Common myeloid progenitor, CD34-positive (primary cell): ENCODE data around the gene PPP1R12B. TPM values are rescaled to one million over a fixed set of nuclear protein-coding genes. Genes with fewer than 3 reads are reported as not detected.

Experiments
- CTCF ChIA-PET: fragments of 350-600 bp; sonication (Branson Sonifier 250); formaldehyde crosslinking; loops from one replicate; lab custom pipeline; 2021; ENCODE audit warnings: antibody characterized with exemption; lab: Charles Lee
- POLR2A ChIA-PET: fragments of 350-600 bp; sonication (Branson Sonifier 250); formaldehyde crosslinking; loops from one replicate; lab custom pipeline; 2021; ENCODE audit warnings: antibody characterized with exemption; lab: Charles Lee
- DNase-seq, 3 donors: peaks; one replicate each; pipeline versions ENCODE4 v3.0.0 to v3.0.0-alpha.2; 2013
- H3K27ac ChIP-seq, 2 experiments: 1 replicate in 1 of 2; 2 replicates in 1 of 2; pipeline ENCODE4 v1.7.0; 2013; ENCODE audit warnings: inconsistent platforms in 2 of 2, low read length in 2 of 2, mild to moderate bottlenecking in 2 of 2, low read depth in 1 of 2, moderate library complexity in 1 of 2; ENCODE audit not compliant: severe bottlenecking in 2 of 2, insufficient read depth in 1 of 2, poor library complexity in 1 of 2
- H3K27me3 ChIP-seq, 5 experiments: replicated peaks in 2 of 5; 1 replicate in 3 of 5; 2 replicates in 2 of 5; pipeline versions ENCODE4 v1.6.1 to v1.7.0; 2013; ENCODE audit warnings: low read length in 4 of 5, mild to moderate bottlenecking in 2 of 5, moderate library complexity in 2 of 5, inconsistent platforms in 1 of 5; ENCODE audit not compliant: insufficient read depth in 5 of 5, control insufficient read depth in 4 of 5
- H3K36me3 ChIP-seq, 4 experiments: 1 replicate in 2 of 4; 2 replicates in 2 of 4; pipeline versions ENCODE4 v1.6.1 to v1.7.0; 2013; ENCODE audit warnings: low read length in 3 of 4, control low read depth in 1 of 4, mild to moderate bottlenecking in 1 of 4; ENCODE audit not compliant: control insufficient read depth in 4 of 4, insufficient read depth in 4 of 4
- H3K4me1 ChIP-seq, 4 experiments: 1 replicate in 3 of 4; 2 replicates in 1 of 4; pipeline versions ENCODE4 v1.6.1 to v1.7.1; 2013; ENCODE audit warnings: low read length in 3 of 4, mild to moderate bottlenecking in 3 of 4, control low read depth in 1 of 4, inconsistent platforms in 1 of 4, moderate library complexity in 1 of 4; ENCODE audit not compliant: control insufficient read depth in 4 of 4, insufficient read depth in 4 of 4; ENCODE audit errors: control extremely low read depth in 1 of 4
- H3K4me3 ChIP-seq, 7 experiments: 1 replicate in 4 of 7; 2 replicates in 3 of 7; pipeline versions ENCODE4 v1.5.1 to v1.7.0; 2013; ENCODE audit warnings: mild to moderate bottlenecking in 7 of 7, low read length in 6 of 7, moderate library complexity in 6 of 7, inconsistent platforms in 2 of 7, low read depth in 2 of 7, control low read depth in 1 of 7; ENCODE audit not compliant: insufficient read depth in 4 of 7, control insufficient read depth in 1 of 7; ENCODE audit errors: extremely low read depth in 1 of 7
- H3K9me3 ChIP-seq, 5 experiments: 1 replicate in 4 of 5; 2 replicates in 1 of 5; pipeline versions ENCODE4 v1.6.1 to v1.7.1; 2013; ENCODE audit warnings: low read length in 4 of 5, mild to moderate bottlenecking in 2 of 5, inconsistent platforms in 1 of 5, low read depth in 1 of 5, moderate library complexity in 1 of 5; ENCODE audit not compliant: control insufficient read depth in 4 of 5, insufficient read depth in 2 of 5; ENCODE audit errors: control extremely low read depth in 1 of 5
- WGBS: methylation state at CpG from one replicate; pipeline ENCODE4 v1.1.5; 2013; ENCODE audit not compliant: insufficient coverage; 5-methylcytosine and 5-hydroxymethylcytosine counted together
- polyA plus RNA-seq: library from polyadenylated mRNA; unstranded; fragments of 120-200 nt; gene quantifications from one replicate; pipeline ENCODE4 v1.2.1, GENCODE V29; 2013

The PPP1R12B gene
- 7.4 TPM for polyA plus RNA-seq

GRCh38 chr1:202348509-202349205 is at the start of gene PPP1R12B:
PPP1R12B (plus strand) TSS chr1:202348699; CDS start chr1:202348852, 153 bp downstream.
- whole genome bisulfite sequencing: 0% methylated on average over 58 of the region's 60 CpGs
- peak within 1 kb of the TSS; percentile 67 to 99 (median 95) for H3K4me3 ChIP-seq
- peak within 1 kb of the TSS; percentile 42 to 87 for H3K27ac ChIP-seq
- H3K9me3 ChIP-seq: no peaks in the 10 kb centered on the region
- CTCF ChIA-PET: interaction anchor here (1.0 to 1.7 kb wide), 2 partner anchors 17 to 53 kb away, joined by 3 read pairs; no protein-coding TSS in a partner anchor
- H3K36me3 ChIP-seq: peaks cover 0 to 2% (median 0%) of the 10 kb centered on the region in 4 experiments
- H3K4me1 ChIP-seq: peaks cover 5 to 18% (median 14%) of the 10 kb centered on the region in 4 experiments
- H3K27me3 ChIP-seq: no peaks in the 10 kb centered on the region
- POLR2A ChIA-PET: interaction anchor here (0.8 kb wide), 1 partner anchor 12 kb away, joined by 3 read pairs; no protein-coding TSS in a partner anchor
- peak; percentile 97 to 99 (median 99) for DNase-seq

GRCh38 chr1:202302166-202302565 is 46.3 kb upstream of the PPP1R12B start:
- 100% methylated on average over 2 of the region's 9 CpGs for WGBS

GRCh38 chr1:202304375-202304774 is 44.1 kb upstream of the PPP1R12B start:
- no peak overlapping the region for H3K4me3 ChIP-seq
- POLR2A ChIA-PET: interaction anchor here (0.6 kb wide), 2 partner anchors 42 to 171 kb away, joined by 3 read pairs; no protein-coding TSS in a partner anchor
- CTCF ChIA-PET: interaction anchor here (0.7 to 3.5 kb wide), 6 partner anchors 11 to 119 kb away, joined by 3 to 29 read pairs (median 4); no protein-coding TSS in a partner anchor
- H3K9me3 ChIP-seq: no peaks in the 10 kb centered on the region
- H3K4me1 ChIP-seq: peaks cover 0 to 3% (median 0%) of the 10 kb centered on the region in 4 experiments
- 95% methylated on average over 9 of the region's 9 CpGs for WGBS
- peaks cover 0 to 14% (median 0%) of the 10 kb centered on the region in 5 experiments for H3K27me3 ChIP-seq
- H3K36me3 ChIP-seq: no peaks in the 10 kb centered on the region
- DNase-seq: no peak
- H3K27ac ChIP-seq: no peak overlapping the region

More at GRCh38 chr1:202302166-202302565, 46.3 kb upstream of the PPP1R12B start:
- ChIA-PET CTCF (interaction anchor here (0.8 to 2.2 kb wide), 3 partner anchors 12 to 14 kb away, joined by 3 to 13 read pairs (median 3); no protein-coding TSS in a partner anchor), POLR2A (no interaction called here)
- Histone ChIP-seq H3K27me3 (peaks cover 0 to 5% (median 0%) of the 10 kb centered on the region in 5 experiments), H3K9me3 (no peaks in the 10 kb centered on the region), H3K4me1 (no peaks in the 10 kb centered on the region), H3K27ac (no peak overlapping the region), H3K36me3 (no peaks in the 10 kb centered on the region), H3K4me3 (no peak overlapping the region)
- no peak for DNase-seq

- CTCF ChIA-PET: interaction anchor here (1.0 to 3.5 kb wide), 5 partner anchors 10 to 119 kb away, joined by 3 to 29 read pairs (median 5); no protein-coding TSS in a partner anchor
- Histone ChIP-seq H3K36me3 (no peaks in the 10 kb centered on the region), H3K4me3 (no peak overlapping the region), H3K4me1 (peaks cover 0 to 3% (median 0%) of the 10 kb centered on the region in 4 experiments), H3K27ac (no peak overlapping the region), H3K9me3 (no peaks in the 10 kb centered on the region), H3K27me3 (peaks cover 0 to 15% (median 0%) of the 10 kb centered on the region in 5 experiments)
- POLR2A ChIA-PET: no interaction called here
- no CpG with 5 or more reads among the region's 1 CpG for WGBS
- no peak for DNase-seq
Observed at GRCh38 chr1:202305168-202305567, 43.3 kb upstream of the PPP1R12B start.

- ChIA-PET POLR2A (interaction anchor here (0.6 kb wide), 1 partner anchor 69 kb away, joined by 3 read pairs; no protein-coding TSS in a partner anchor), CTCF (interaction anchor here (1.0 to 3.5 kb wide), 4 partner anchors 9 to 121 kb away, joined by 3 to 29 read pairs (median 6); no protein-coding TSS in a partner anchor)
- Histone ChIP-seq H3K36me3 (no peaks in the 10 kb centered on the region), H3K4me1 (peaks cover 0 to 3% (median 0%) of the 10 kb centered on the region in 4 experiments), H3K27ac (no peak overlapping the region), H3K4me3 (no peak overlapping the region), H3K27me3 (peaks cover 0 to 17% (median 2%) of the 10 kb centered on the region in 5 experiments), H3K9me3 (no peaks in the 10 kb centered on the region)
- no peak for DNase-seq
- WGBS: 86% methylated on average over 9 of the region's 9 CpGs
Observed at GRCh38 chr1:202306535-202307345, 41.8 kb upstream of the PPP1R12B start.

GRCh38 chr1:202310071-202310725 is 38.3 kb upstream of the PPP1R12B start:
- H3K36me3 ChIP-seq: no peaks in the 10 kb centered on the region

More at GRCh38 chr1:202310071-202310725, 38.3 kb upstream of the PPP1R12B start:
- H3K27ac ChIP-seq: no peak overlapping the region
- H3K27me3 ChIP-seq: peaks cover 0 to 26% (median 7%) of the 10 kb centered on the region in 5 experiments
- CTCF ChIA-PET: interaction anchor here (1.1 to 2.7 kb wide), 2 partner anchors 7 to 35 kb away, joined by 3 to 10 read pairs; no protein-coding TSS in a partner anchor
- no peak overlapping the region for H3K4me3 ChIP-seq
- POLR2A ChIA-PET: no interaction called here
- no peak for DNase-seq
- H3K9me3 ChIP-seq: no peaks in the 10 kb centered on the region
- peaks cover 0 to 9% (median 0%) of the 10 kb centered on the region in 4 experiments for H3K4me1 ChIP-seq
